Measurements from ENCODE around the gene HIRIP3. TPM values are rescaled to one million over a fixed set of nuclear protein-coding genes. Genes with fewer than 3 reads are reported as not detected.

HIRIP3 gene
- total RNA-seq, 1 experiment from 2014 or later: 18.9 TPM

GRCh38 chr16:30005341-30006094 lies 10.1 kb upstream of the HIRIP3 start:
- ChIA-PET POLR2A (no interaction called here), CTCF (interaction anchor here (0.6 to 2.4 kb wide), 16 partner anchors 8 to 314 kb away, joined by 3 to 24 read pairs (median 4); partner anchors contain the start of genes KIF22, PAGR1, TAOK2 and TLCD3B)
- H3K9me3 Mint-ChIP-seq: no peaks in the 10 kb centered on the region
- peak; percentile 50; the same call in 1 of the 2 replicates for TF ChIP-seq CTCF (IDR thresholded peaks at IDR 0.05)
- no peak for TF ChIP-seq ZBTB21 (CRISPR knock-in tag; IDR thresholded peaks at IDR 0.05; ENCODE audit: borderline replicate concordance)
- peak; percentile 14 for ATAC-seq
- DNase-seq (ENCODE audit: low spot score): no peak
- H3K4me3 Mint-ChIP-seq: no peak overlapping the region
- H3K27me3 Mint-ChIP-seq (ENCODE audit: low read depth): peaks cover 10% of the 10 kb centered on the region
- peaks cover 9% of the 10 kb centered on the region for H3K36me3 Mint-ChIP-seq
- no peak overlapping the region for H3K27ac Mint-ChIP-seq
- H3K4me1 Mint-ChIP-seq: peaks cover 16% of the 10 kb centered on the region

- no peaks in the 10 kb centered on the region for H3K9me3 Mint-ChIP-seq
- H3K27me3 Mint-ChIP-seq (ENCODE audit: low read depth): peaks cover 4% of the 10 kb centered on the region; the same call in 1 of the 2 replicates
- H3K4me3 Mint-ChIP-seq: no peak overlapping the region
- DNase-seq (ENCODE audit: low spot score) (no peak), ATAC-seq (no peak)
- H3K27ac Mint-ChIP-seq: no peak overlapping the region
- ChIA-PET POLR2A (no interaction called here), CTCF (interaction anchor here (0.8 to 2.4 kb wide), 6 partner anchors 27 to 105 kb away, joined by 3 to 24 read pairs (median 5); partner anchors contain the start of genes ASPHD1, SEZ6L2, TAOK2 and TLCD3B)
- TF ChIP-seq, protein P1, sequence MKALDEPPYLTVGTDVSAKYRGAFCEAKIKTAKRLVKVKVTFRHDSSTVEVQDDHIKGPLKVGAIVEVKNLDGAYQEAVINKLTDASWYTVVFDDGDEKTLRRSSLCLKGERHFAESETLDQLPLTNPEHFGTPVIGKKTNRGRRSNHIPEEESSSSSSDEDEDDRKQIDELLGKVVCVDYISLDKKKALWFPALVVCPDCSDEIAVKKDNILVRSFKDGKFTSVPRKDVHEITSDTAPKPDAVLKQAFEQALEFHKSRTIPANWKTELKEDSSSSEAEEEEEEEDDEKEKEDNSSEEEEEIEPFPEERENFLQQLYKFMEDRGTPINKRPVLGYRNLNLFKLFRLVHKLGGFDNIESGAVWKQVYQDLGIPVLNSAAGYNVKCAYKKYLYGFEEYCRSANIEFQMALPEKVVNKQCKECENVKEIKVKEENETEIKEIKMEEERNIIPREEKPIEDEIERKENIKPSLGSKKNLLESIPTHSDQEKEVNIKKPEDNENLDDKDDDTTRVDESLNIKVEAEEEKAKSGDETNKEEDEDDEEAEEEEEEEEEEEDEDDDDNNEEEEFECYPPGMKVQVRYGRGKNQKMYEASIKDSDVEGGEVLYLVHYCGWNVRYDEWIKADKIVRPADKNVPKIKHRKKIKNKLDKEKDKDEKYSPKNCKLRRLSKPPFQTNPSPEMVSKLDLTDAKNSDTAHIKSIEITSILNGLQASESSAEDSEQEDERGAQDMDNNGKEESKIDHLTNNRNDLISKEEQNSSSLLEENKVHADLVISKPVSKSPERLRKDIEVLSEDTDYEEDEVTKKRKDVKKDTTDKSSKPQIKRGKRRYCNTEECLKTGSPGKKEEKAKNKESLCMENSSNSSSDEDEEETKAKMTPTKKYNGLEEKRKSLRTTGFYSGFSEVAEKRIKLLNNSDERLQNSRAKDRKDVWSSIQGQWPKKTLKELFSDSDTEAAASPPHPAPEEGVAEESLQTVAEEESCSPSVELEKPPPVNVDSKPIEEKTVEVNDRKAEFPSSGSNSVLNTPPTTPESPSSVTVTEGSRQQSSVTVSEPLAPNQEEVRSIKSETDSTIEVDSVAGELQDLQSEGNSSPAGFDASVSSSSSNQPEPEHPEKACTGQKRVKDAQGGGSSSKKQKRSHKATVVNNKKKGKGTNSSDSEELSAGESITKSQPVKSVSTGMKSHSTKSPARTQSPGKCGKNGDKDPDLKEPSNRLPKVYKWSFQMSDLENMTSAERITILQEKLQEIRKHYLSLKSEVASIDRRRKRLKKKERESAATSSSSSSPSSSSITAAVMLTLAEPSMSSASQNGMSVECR (CRISPR knock-in tag; IDR thresholded peaks at IDR 0.05; ENCODE audit: borderline replicate concordance): no peak
- TF ChIP-seq IRF2 (CRISPR knock-in tag; IDR thresholded peaks at IDR 0.05; ENCODE audit: borderline replicate concordance, low read depth): no peak
- TF ChIP-seq CREB1 (CRISPR knock-in tag; IDR thresholded peaks at IDR 0.05): no peak
- TF ChIP-seq PREB (CRISPR knock-in tag; IDR thresholded peaks at IDR 0.05; ENCODE audit: borderline replicate concordance): no peak
- no peak for TF ChIP-seq NFATC4 (CRISPR knock-in tag; IDR thresholded peaks at IDR 0.05)
- H3K36me3 Mint-ChIP-seq: peaks cover 9% of the 10 kb centered on the region
- peaks cover 18% of the 10 kb centered on the region for H3K4me1 Mint-ChIP-seq
These were observed 9.4 kb upstream of the HIRIP3 start for GRCh38 chr16:30004811-30005242.

GRCh38 chr16:30004424-30004776 lies 9.0 kb upstream of the HIRIP3 start:
- Mint-ChIP-seq H3K4me3 (no peak overlapping the region), H3K4me1 (peaks cover 19% of the 10 kb centered on the region), H3K27me3 (ENCODE audit: low read depth) (peaks cover 1% of the 10 kb centered on the region; the same call in 1 of the 2 replicates), H3K27ac (no peak overlapping the region), H3K9me3 (no peaks in the 10 kb centered on the region), H3K36me3 (peaks cover 9% of the 10 kb centered on the region)
- CTCF ChIA-PET: interaction anchor here (0.8 to 2.4 kb wide), 5 partner anchors 28 to 105 kb away, joined by 3 to 24 read pairs (median 6); partner anchors contain the start of genes ASPHD1, SEZ6L2, TAOK2 and TLCD3B
- ATAC-seq: no peak
- TF ChIP-seq MLX (CRISPR knock-in tag; IDR thresholded peaks at IDR 0.05): no peak
- TF ChIP-seq IRF1 (CRISPR knock-in tag; IDR thresholded peaks at IDR 0.05): no peak
- TF ChIP-seq ESRRA (CRISPR knock-in tag; IDR thresholded peaks at IDR 0.05; ENCODE audit: borderline replicate concordance): no peak
- no peak for TF ChIP-seq FOXJ3 (CRISPR knock-in tag; IDR thresholded peaks at IDR 0.05; ENCODE audit: borderline replicate concordance)
- no peak for TF ChIP-seq IRF2 (CRISPR knock-in tag; IDR thresholded peaks at IDR 0.05; ENCODE audit: borderline replicate concordance, low read depth)
- TF ChIP-seq SP1 (CRISPR knock-in tag; conservative IDR thresholded peaks at IDR 0.05): no peak
- no peak for TF ChIP-seq SMAD3 (CRISPR knock-in tag; IDR thresholded peaks at IDR 0.05; ENCODE audit: borderline replicate concordance)
- POLR2A ChIA-PET: interaction anchor here (0.6 kb wide), 1 partner anchor 198 kb away, joined by 3 read pairs; the partner anchor contains the start of gene MAZ
- DNase-seq (ENCODE audit: low spot score): no peak

Data from WTC11 (cell line).